ENCODE results near the gene RALGPS1. TPM values are rescaled to one million over a fixed set of nuclear protein-coding genes. Genes with fewer than 3 reads are reported as not detected.

The RALGPS1 gene
- total and polyA plus RNA-seq, 8 donors = 5.8 to 12.7 (median 9.3) TPM

DNA sequence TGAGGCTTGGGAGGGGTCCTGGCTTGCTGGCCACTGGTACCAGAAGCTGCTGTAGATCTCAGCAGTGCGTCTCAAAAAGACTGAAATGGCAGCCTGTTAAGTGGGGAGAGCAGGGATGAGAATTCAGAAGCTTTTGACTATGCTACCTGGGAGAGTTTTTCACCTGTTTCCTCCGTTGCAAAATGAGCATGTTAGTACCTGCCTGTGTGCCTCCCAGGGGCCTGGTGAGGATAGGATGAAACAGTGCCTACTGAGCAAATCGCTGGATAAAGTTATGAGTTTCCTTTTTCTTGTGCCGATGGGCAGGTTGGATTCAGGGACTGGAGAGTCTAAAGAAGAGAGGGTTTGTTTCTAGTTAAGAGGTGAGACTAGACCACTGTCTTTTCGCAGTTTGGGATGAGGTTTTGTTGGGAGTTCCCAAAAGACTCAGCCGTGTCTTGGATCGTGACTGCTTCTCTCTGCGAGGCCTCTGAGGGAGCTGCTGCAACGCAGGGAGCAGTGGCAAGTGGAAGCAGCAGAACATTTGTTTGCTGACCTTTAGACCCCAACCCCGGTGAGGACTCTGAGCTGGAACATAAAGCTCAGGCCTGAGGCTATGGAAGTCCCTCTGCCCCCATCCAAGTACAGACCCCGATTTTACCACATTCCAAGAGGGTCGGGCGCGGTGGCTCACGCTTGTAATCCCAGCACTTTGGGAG lies 1.4 kb downstream of the RALGPS1 start:
- no peak for FAIRE-seq

DNA sequence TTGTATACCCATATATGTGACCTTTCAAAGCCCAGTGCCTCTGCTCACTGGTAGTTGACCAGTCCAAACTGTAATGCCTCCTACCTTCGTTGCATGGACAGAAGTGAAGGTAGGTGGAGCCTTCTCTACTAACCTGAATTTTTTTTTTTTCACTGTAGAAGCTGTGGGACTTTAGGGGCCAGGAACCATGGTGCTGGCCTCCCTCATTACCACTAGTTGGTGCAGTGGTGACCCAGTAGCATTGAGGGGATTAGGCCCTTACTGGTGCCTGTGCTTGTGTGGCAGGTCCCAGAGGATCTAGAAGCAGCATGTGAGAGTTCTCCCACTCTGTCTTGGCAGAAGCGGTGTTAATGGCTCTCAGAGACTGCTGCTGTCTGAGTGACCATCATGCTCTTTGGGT lies 2.3 kb downstream of the RALGPS1 start:
- H3K9me3 ChIP-seq = no peaks in the 10 kb centered on the region
- no peak overlapping the region for H3K27ac ChIP-seq
- no peak for DNase-seq
- H3K36me3 ChIP-seq = no peaks in the 10 kb centered on the region
- H3K4me1 ChIP-seq = peaks cover 0 to 5% (median 4%) of the 10 kb centered on the region in 3 donors
- TF ChIP-seq, protein P1, sequence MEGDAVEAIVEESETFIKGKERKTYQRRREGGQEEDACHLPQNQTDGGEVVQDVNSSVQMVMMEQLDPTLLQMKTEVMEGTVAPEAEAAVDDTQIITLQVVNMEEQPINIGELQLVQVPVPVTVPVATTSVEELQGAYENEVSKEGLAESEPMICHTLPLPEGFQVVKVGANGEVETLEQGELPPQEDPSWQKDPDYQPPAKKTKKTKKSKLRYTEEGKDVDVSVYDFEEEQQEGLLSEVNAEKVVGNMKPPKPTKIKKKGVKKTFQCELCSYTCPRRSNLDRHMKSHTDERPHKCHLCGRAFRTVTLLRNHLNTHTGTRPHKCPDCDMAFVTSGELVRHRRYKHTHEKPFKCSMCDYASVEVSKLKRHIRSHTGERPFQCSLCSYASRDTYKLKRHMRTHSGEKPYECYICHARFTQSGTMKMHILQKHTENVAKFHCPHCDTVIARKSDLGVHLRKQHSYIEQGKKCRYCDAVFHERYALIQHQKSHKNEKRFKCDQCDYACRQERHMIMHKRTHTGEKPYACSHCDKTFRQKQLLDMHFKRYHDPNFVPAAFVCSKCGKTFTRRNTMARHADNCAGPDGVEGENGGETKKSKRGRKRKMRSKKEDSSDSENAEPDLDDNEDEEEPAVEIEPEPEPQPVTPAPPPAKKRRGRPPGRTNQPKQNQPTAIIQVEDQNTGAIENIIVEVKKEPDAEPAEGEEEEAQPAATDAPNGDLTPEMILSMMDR (IDR thresholded peaks at IDR 0.05) = no peak
- no peaks in the 10 kb centered on the region for H3K27me3 ChIP-seq
- H3K4me3 ChIP-seq = no peak overlapping the region
- ATAC-seq = no peak
- intact Hi-C loops (cut with DNase I) = no loop called here
- no peak for FAIRE-seq
- 67 to 77% methylated on average over 2 of the region's 2 CpGs for WGBS, 2 donors

More for the DNA sequence above, 1.4 kb downstream of the RALGPS1 start:
- Histone ChIP-seq H3K4me1 (peaks cover 0 to 5% (median 4%) of the 10 kb centered on the region in 3 donors), H3K27ac (peak overlapping the region; percentile 50 to 77 (median 66)), H3K36me3 (no peaks in the 10 kb centered on the region), H3K4me3 (peak overlapping the region; percentile 33 to 64 (median 55)), H3K27me3 (no peaks in the 10 kb centered on the region), H3K9me3 (no peaks in the 10 kb centered on the region)
- 47 to 49% methylated on average over 15 of the region's 15 CpGs for WGBS, 2 donors
- no peak for DNase-seq
- ATAC-seq = peak in 1 of 4 donors; percentile 4
- TF ChIP-seq, protein P1 (IDR thresholded peaks at IDR 0.05) = no peak
- intact Hi-C loops (cut with DNase I) = no loop called here

DNA sequence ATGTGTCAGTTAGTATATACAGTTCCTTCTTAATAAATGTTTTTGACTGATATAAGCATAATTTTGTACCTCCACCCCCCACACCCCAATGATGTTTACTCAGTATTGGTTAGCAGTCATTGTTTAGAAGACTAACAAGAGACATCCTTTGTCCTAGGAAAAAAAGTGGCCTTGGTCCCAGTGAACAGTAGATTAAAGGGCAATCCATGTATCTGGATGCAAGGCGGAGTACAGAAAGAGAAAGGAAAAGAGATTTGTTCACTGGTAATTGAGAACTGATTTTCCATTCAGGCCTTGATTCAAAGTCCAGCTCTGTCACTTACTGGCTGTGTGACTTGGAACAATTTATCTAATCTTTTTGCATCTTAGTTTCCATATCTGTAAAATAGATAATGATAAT lies 4.6 kb downstream of the RALGPS1 start:
- DNase-seq = no peak
- TF ChIP-seq, protein P1 (IDR thresholded peaks at IDR 0.05) = no peak
- Histone ChIP-seq H3K27me3 (no peaks in the 10 kb centered on the region), H3K4me3 (no peak overlapping the region), H3K27ac (no peak overlapping the region), H3K9me3 (no peaks in the 10 kb centered on the region), H3K36me3 (no peaks in the 10 kb centered on the region), H3K4me1 (peaks cover 0 to 5% (median 4%) of the 10 kb centered on the region in 3 donors)
- intact Hi-C loops (cut with DNase I) = no loop called here
- WGBS, 2 donors = 96 to 100% methylated on average over 1 of the region's 1 CpG
- no peak for ATAC-seq
- FAIRE-seq = no peak

DNA sequence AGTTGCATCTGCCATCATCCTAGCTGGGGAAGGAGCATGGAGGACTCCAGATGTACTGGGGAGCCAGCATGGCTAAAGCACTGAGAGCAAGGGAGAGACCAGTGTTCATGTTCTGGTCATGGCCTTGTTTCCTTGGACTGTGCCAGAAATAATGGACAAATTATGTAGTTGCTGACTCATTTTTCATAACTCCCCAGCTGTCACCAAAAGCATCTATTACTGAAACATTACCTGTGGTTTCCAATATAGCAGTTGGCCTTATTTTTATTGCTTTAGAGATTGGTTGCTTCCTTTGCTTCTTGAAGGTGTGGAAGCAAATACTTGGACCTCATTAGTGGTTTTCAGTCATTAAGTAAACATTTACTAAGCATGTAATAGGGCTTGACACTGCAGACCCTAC lies 11.3 kb downstream of the RALGPS1 start:
- FAIRE-seq (no peak), ATAC-seq (no peak), DNase-seq (no peak)
- Histone ChIP-seq H3K4me1 (no peaks in the 10 kb centered on the region), H3K27me3 (no peaks in the 10 kb centered on the region), H3K27ac (no peak overlapping the region), H3K4me3 (no peak overlapping the region), H3K9me3 (no peaks in the 10 kb centered on the region), H3K36me3 (no peaks in the 10 kb centered on the region)
- TF ChIP-seq, protein P1 (IDR thresholded peaks at IDR 0.05) = no peak
- intact Hi-C loops (cut with DNase I) = no loop called here

DNA sequence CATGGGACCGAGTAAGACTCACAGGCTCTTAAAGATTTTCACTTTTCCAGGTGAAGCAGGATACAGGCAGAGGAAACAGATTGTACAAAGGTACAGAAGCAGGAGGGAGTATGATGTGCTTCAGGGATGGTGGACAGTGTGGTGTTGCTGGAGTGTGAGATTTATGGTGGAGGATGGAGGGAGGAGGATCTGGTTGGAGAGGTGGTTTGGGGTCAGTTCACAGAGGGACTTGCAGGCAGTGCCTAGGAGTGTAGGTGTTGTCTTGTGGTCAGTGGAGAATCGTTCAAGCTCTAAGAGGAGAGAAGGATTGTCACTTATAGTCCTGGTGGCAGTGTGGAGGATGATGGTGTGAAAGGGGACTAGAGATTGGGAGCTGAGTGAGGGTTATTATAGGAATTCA lies 11.8 kb downstream of the RALGPS1 start:
- H3K4me3 ChIP-seq = no peak overlapping the region
- no peak for ATAC-seq
- H3K36me3 ChIP-seq = no peaks in the 10 kb centered on the region
- WGBS, 2 donors = 71 to 86% methylated on average over 2 of the region's 2 CpGs
- no peak overlapping the region for H3K27ac ChIP-seq
- H3K27me3 ChIP-seq = no peaks in the 10 kb centered on the region
- no peaks in the 10 kb centered on the region for H3K4me1 ChIP-seq
- TF ChIP-seq, protein P1 (IDR thresholded peaks at IDR 0.05) = no peak
- DNase-seq = no peak
- no peaks in the 10 kb centered on the region for H3K9me3 ChIP-seq
- no peak for FAIRE-seq
- intact Hi-C loops (cut with DNase I) = no loop called here
